HK-2 (cell line): ENCODE measurements around the gene TADA2B.

Experiments used
- DNase-seq: peaks from one replicate; pipeline ENCODE4 v3.0.0-alpha.2; 2018; ENCODE audit not compliant: unreplicated experiment

TADA2B gene

GRCh38 chr4:7040765-7041164, 2.4 kb upstream of the TADA2B start:
- no peak for DNase-seq

DNA sequence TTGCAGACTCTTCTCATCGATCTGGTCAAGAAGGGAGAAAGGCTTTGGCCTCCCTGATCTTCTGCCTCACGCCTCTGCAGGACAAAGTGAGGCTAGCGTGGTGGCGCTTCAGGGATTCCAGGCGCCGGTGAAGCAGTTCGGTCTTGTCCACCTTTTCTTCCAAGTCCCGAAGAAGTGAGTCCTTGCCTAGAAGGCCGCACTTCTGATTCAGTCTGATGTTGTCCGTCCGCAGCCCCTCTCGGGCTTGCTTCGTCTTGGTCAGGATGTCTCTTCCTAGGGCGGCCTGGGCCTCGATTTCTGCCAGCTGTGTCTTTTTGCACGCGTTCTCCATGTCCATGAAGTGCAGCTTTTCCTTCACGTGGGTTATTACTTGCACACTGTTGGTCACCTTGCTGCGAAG, 1.9 kb upstream of the TADA2B start:
- DNase-seq, result no peak

- no peak for DNase-seq
Measured at GRCh38 chr4:7041801-7042502, 1.2 kb upstream of the TADA2B start.

DNA sequence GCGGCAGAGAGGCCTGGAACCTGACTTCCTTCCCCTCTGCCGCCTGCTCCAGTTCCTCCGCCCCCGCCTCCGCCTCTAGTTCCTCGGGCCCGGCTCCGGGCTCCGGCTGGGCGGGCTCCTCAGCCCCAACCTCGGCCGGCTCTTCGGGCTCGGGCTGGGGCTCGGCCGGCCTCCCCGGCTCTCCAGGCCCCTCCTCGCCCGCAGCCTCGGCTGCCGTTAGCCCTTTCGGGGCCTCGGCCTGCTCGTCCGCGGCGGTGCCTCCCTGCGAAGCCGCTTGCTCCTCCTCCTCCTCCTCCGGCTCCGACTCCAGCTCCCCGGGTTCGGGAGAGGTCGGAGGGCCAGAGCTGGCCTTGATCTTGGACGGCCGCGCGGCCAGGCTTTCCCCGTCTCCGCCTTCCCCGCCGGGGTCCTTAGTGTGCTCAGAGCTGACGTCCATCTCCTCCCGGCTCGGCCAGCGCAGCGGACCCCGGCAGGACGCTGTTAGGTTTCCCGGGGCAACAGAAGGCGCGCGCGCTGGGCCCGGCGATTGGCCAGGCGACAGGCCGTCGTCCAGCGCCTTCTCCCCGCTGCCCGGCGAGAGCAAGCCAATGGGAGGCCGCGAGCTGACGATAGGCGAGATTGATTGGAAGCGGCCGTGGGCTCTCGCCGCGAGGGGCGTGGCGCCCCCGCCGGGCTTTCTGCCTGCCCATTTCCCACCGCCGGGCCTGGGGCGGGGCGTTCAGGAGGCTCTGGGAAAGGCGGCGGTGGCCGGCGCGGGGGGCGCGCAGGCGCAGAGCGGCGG, 479 bp upstream of the TADA2B start:
- DNase-seq, result peak; percentile 99

GRCh38 chr4:7044137-7044930, 1.2 kb downstream of the TADA2B start:
- no peak for DNase-seq

- no peak for DNase-seq
Measured at GRCh38 chr4:7045553-7045952, 2.4 kb downstream of the TADA2B start.

- peak; percentile 55 for DNase-seq
Measured at GRCh38 chr4:7045961-7046921, 3.1 kb downstream of the TADA2B start.

DNA sequence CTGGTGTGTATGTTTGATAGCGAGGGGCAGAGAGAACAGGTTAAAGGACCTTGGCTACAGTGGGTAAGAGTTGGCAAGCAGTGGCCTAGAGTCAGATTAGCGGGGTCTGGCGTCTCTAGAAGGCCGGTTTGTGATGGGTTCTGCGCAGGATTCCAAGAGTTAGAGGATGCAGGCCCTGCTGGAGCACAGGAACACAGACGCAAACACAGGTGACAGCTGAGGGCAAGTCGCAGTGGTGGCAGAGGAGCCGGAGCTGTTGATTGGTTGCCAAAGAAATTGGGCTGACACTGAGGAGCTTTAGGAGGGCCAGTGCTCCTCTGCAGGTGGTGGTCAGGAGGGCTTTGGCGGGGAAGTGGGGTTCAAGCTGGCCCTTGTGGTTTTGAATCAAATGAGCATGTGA, 3.8 kb downstream of the TADA2B start:
- DNase-seq, result no peak

DNA sequence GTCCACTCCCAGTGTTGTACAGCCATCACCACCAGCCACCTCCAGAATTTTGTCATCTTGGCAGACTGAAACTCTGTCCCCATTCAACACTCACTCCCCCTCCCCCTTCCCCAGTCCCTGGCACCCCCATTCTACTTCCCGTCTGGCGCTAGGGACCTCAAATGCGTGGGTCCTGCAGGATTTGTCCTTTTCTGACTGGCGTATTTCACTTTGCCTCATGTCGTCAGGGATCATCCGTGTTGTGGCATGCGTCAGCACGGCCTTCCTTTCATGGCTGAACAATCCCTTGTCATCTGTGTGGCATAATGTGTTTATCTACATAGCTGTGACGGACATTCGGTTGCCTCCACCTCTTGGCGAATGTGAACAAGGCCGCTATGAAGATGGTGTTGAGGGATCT, 5.5 kb downstream of the TADA2B start:
- DNase-seq, result no peak

DNA sequence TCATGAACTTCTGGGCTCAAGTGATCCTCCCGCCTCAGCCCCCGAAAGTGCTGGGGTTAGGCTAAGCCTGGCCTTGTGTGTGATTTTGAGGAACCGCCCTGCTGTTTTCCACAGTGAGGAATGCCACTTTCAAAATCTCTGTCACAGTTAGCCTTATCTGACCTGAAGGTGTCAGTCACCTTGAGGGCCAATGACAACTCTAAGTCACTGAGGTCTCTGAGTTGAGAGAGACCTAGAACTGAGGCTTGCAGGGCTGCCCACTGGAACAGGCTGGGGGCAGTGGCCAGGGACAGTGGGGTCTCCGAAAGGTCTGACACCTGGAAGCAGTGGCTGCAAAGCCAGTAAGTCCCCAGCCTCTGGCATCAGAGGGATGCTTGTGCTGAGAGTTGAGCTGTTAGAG, 6.1 kb downstream of the TADA2B start:
- no peak for DNase-seq

DNA sequence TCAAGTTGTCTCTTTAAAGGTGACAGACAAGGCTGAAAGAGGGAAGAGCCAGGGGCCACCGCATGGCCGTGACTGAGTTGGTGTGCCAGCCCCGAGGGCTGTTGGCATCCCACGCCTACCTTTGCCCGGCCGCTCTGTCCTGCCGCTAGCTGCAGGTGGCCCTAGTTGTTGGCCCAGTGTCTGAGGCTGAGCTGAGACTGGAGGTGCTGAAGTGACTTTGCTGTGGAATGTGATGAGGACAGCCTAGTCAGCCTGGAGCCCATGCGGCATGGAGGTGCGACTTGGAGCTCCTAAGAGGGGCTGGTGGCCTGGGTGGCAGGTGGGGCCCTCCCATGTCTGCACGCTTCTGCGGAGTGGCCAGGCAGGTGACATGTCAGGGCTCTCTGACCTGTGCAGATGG, 6.6 kb downstream of the TADA2B start:
- DNase-seq, result no peak

GRCh38 chr4:7050481-7051143, 7.4 kb downstream of the TADA2B start:
- DNase-seq, result no peak

DNA sequence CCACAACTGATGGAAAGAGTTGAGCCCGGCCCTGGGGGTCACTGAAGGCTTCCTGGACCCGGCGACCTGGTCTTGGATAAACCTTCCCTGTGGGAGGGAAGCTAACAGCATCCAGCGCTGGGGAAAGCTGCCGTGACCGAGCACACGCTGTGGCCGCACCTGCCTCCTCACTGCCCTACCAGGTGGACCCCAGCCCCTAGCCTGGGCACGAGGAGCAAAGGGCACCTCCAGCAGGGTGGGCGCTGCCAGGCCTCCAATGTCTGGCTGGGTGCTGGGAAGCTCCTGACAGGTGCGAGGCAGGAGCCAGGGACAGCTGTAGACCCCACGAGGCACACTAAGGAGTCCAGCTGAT, 7.9 kb downstream of the TADA2B start:
- no peak for DNase-seq

GRCh38 chr4:7051905-7052304, 8.7 kb downstream of the TADA2B start:
- no peak for DNase-seq

GRCh38 chr4:7052313-7052712, 9.1 kb downstream of the TADA2B start:
- DNase-seq, result no peak

GRCh38 chr4:7052923-7053715, 9.9 kb downstream of the TADA2B start:
- DNase-seq, result peak; percentile 49

DNA sequence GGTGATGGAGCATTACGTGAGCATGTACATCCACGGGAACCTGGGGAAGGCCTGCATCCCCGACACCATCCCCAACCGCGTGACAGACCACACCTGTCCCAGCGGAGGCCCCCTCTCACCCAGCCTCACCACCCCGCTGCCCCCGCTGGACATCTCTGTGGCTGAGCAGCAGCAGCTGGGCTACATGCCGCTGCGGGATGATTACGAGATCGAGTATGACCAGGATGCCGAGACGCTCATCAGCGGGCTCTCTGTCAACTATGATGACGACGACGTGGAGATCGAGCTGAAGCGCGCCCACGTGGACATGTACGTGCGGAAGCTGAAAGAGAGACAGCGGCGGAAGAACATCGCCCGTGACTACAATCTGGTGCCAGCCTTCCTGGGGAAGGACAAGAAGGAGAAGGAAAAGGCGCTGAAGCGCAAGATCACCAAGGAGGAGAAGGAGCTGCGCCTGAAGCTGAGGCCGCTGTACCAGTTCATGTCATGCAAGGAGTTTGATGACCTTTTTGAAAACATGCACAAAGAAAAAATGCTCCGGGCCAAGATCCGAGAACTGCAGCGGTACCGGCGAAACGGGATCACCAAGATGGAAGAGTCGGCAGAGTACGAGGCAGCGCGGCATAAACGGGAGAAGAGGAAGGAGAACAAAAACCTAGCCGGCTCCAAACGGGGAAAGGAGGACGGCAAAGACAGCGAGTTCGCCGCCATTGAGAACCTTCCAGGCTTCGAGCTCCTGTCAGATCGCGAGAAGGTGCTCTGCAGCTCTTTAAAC, 11.1 kb downstream of the TADA2B start:
- DNase-seq, result no peak

- no peak for DNase-seq
Measured at GRCh38 chr4:7055111-7055989, 12.2 kb downstream of the TADA2B start.

- DNase-seq, result no peak
Measured at GRCh38 chr4:7055990-7056325, 12.8 kb downstream of the TADA2B start.
